Common myeloid progenitor, CD34-positive (primary cell): ENCODE results near the gene RIMOC1. TPM values are rescaled to one million over a fixed set of nuclear protein-coding genes. Genes with fewer than 3 reads are reported as not detected.

Source experiments
- CTCF ChIA-PET: fragments of 350-600 bp; sonication (Branson Sonifier 250); formaldehyde crosslinking; loops from one replicate; lab custom pipeline; 2021; ENCODE audit warnings: antibody characterized with exemption; lab: Charles Lee
- POLR2A ChIA-PET: fragments of 350-600 bp; sonication (Branson Sonifier 250); formaldehyde crosslinking; loops from one replicate; lab custom pipeline; 2021; ENCODE audit warnings: antibody characterized with exemption; lab: Charles Lee
- DNase-seq, 3 donors: peaks; one replicate each; pipeline versions ENCODE4 v3.0.0 to v3.0.0-alpha.2; 2013
- H3K27ac ChIP-seq, 2 experiments: 1 replicate in 1 of 2; 2 replicates in 1 of 2; pipeline ENCODE4 v1.7.0; 2013; ENCODE audit warnings: inconsistent platforms in 2 of 2, low read length in 2 of 2, mild to moderate bottlenecking in 2 of 2, low read depth in 1 of 2, moderate library complexity in 1 of 2; ENCODE audit not compliant: severe bottlenecking in 2 of 2, insufficient read depth in 1 of 2, poor library complexity in 1 of 2
- H3K27me3 ChIP-seq, 5 experiments: replicated peaks in 2 of 5; 1 replicate in 3 of 5; 2 replicates in 2 of 5; pipeline versions ENCODE4 v1.6.1 to v1.7.0; 2013; ENCODE audit warnings: low read length in 4 of 5, mild to moderate bottlenecking in 2 of 5, moderate library complexity in 2 of 5, inconsistent platforms in 1 of 5; ENCODE audit not compliant: insufficient read depth in 5 of 5, control insufficient read depth in 4 of 5
- H3K36me3 ChIP-seq, 4 experiments: 1 replicate in 2 of 4; 2 replicates in 2 of 4; pipeline versions ENCODE4 v1.6.1 to v1.7.0; 2013; ENCODE audit warnings: low read length in 3 of 4, control low read depth in 1 of 4, mild to moderate bottlenecking in 1 of 4; ENCODE audit not compliant: control insufficient read depth in 4 of 4, insufficient read depth in 4 of 4
- H3K4me1 ChIP-seq, 4 experiments: 1 replicate in 3 of 4; 2 replicates in 1 of 4; pipeline versions ENCODE4 v1.6.1 to v1.7.1; 2013; ENCODE audit warnings: low read length in 3 of 4, mild to moderate bottlenecking in 3 of 4, control low read depth in 1 of 4, inconsistent platforms in 1 of 4, moderate library complexity in 1 of 4; ENCODE audit not compliant: control insufficient read depth in 4 of 4, insufficient read depth in 4 of 4; ENCODE audit errors: control extremely low read depth in 1 of 4
- H3K4me3 ChIP-seq, 7 experiments: 1 replicate in 4 of 7; 2 replicates in 3 of 7; pipeline versions ENCODE4 v1.5.1 to v1.7.0; 2013; ENCODE audit warnings: mild to moderate bottlenecking in 7 of 7, low read length in 6 of 7, moderate library complexity in 6 of 7, inconsistent platforms in 2 of 7, low read depth in 2 of 7, control low read depth in 1 of 7; ENCODE audit not compliant: insufficient read depth in 4 of 7, control insufficient read depth in 1 of 7; ENCODE audit errors: extremely low read depth in 1 of 7
- H3K9me3 ChIP-seq, 5 experiments: 1 replicate in 4 of 5; 2 replicates in 1 of 5; pipeline versions ENCODE4 v1.6.1 to v1.7.1; 2013; ENCODE audit warnings: low read length in 4 of 5, mild to moderate bottlenecking in 2 of 5, inconsistent platforms in 1 of 5, low read depth in 1 of 5, moderate library complexity in 1 of 5; ENCODE audit not compliant: control insufficient read depth in 4 of 5, insufficient read depth in 2 of 5; ENCODE audit errors: control extremely low read depth in 1 of 5
- WGBS: methylation state at CpG from one replicate; pipeline ENCODE4 v1.1.5; 2013; ENCODE audit not compliant: insufficient coverage; 5-methylcytosine and 5-hydroxymethylcytosine counted together
- polyA plus RNA-seq: library from polyadenylated mRNA; unstranded; fragments of 120-200 nt; gene quantifications from one replicate; pipeline ENCODE4 v1.2.1, GENCODE V29; 2013

Gene RIMOC1, protein sequence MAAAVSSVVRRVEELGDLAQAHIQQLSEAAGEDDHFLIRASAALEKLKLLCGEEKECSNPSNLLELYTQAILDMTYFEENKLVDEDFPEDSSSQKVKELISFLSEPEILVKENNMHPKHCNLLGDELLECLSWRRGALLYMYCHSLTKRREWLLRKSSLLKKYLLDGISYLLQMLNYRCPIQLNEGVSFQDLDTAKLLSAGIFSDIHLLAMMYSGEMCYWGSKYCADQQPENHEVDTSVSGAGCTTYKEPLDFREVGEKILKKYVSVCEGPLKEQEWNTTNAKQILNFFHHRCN
- 12.3 TPM for polyA plus RNA-seq

DNA sequence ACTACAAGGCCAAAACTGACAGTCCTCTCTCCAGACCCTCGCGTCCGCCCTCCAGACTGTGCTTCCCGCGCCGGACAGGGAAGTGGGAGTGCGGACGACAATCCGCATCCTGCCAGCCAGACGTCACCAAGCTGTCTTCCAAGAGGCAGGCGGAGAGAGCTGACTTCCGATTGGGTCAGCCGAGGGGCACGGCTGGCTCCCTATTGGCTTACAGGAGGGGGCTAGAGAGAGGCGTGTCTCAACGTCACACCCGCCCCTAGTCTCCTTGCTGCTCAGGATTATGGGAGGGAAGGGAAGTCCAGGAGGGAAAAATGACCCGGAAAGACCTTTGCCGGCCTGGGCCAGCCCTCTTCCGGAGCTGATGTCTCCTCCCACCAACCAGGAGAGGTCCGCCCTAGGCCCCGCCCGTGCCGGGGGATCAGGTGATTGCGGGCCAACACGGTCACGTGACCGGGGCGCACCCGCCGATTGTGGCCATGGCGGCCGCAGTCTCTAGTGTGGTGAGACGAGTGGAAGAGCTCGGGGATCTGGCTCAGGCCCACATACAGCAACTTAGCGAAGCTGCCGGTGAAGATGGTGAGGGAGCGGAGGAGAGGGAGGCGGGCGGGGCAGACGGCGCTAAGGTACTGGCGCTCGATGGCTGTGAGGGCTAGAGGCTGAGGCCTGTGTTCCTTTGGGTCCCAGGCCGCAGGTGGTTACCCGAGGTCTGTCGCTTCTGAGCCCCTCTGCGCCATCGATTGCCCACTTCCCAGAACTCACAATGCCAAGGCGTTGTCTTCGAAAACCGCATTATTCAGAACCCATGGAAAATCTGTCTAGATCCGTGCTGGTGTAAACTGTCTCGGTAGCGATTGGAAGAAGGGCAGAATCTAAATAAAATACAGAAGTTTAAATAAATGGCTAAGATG is at the start of gene RIMOC1:
RIMOC1 (plus strand) TSS at position 453 of the 908 bp plus-strand sequence; CDS start at position 477, 24 bp downstream.
- Histone ChIP-seq H3K27me3 (peaks cover 0 to 2% (median 1%) of the 10 kb centered on the region in 5 experiments), H3K27ac (peak within 1 kb of the TSS; percentile 96 to 98), H3K9me3 (no peaks in the 10 kb centered on the region), H3K36me3 (peaks cover 9 to 17% (median 12%) of the 10 kb centered on the region in 4 experiments), H3K4me3 (peak within 1 kb of the TSS; percentile 78 to 98 (median 88)), H3K4me1 (peaks cover 10 to 22% (median 17%) of the 10 kb centered on the region in 4 experiments)
- DNase-seq, result peak; percentile 99
- under 1% methylated on average over 44 of the region's 55 CpGs for WGBS
- CTCF ChIA-PET, result interaction anchor here (0.8 to 1.5 kb wide), 7 partner anchors 10 to 48 kb away, joined by 3 to 6 read pairs (median 3); partner anchors contain the start of genes FBXO4 and OXCT1
- POLR2A ChIA-PET, result interaction anchor here (0.7 to 2.2 kb wide), 6 partner anchors 10 to 1410 kb away, joined by 3 to 18 read pairs (median 3); partner anchors contain the start of gene FBXO4

GRCh38 chr5:41856644-41857491 is 47.3 kb upstream of the RIMOC1 start:
- CTCF ChIA-PET, result interaction anchor here (0.8 to 5.4 kb wide), 21 partner anchors 9 to 951 kb away, joined by 3 to 62 read pairs (median 4); partner anchors contain the start of genes FBXO4 and RIMOC1
- H3K27me3 ChIP-seq, result no peaks in the 10 kb centered on the region
- 48% methylated on average over 4 of the region's 5 CpGs for WGBS
- no peak overlapping the region for H3K4me3 ChIP-seq
- H3K27ac ChIP-seq, result no peak overlapping the region
- no peaks in the 10 kb centered on the region for H3K4me1 ChIP-seq
- H3K36me3 ChIP-seq, result peaks cover 5 to 54% (median 35%) of the 10 kb centered on the region in 4 experiments
- DNase-seq, result peak; percentile 74 to 88 (median 78)
- no peaks in the 10 kb centered on the region for H3K9me3 ChIP-seq
- POLR2A ChIA-PET, result interaction anchor here (1.1 kb wide), 1 partner anchor 47 kb away, joined by 3 read pairs; the partner anchor contains the start of gene RIMOC1

GRCh38 chr5:41857989-41858388 is 46.2 kb upstream of the RIMOC1 start:
- POLR2A ChIA-PET, result no interaction called here
- Histone ChIP-seq H3K9me3 (no peaks in the 10 kb centered on the region), H3K27ac (no peak overlapping the region), H3K4me3 (no peak overlapping the region), H3K4me1 (no peaks in the 10 kb centered on the region), H3K27me3 (no peaks in the 10 kb centered on the region), H3K36me3 (peaks cover 5 to 44% (median 33%) of the 10 kb centered on the region in 4 experiments)
- DNase-seq, result no peak
- WGBS, result 100% methylated on average over 1 of the region's 1 CpG
- CTCF ChIA-PET, result interaction anchor here (0.9 to 5.4 kb wide), 8 partner anchors 8 to 950 kb away, joined by 3 to 62 read pairs (median 6); partner anchors contain the start of gene FBXO4

DNA sequence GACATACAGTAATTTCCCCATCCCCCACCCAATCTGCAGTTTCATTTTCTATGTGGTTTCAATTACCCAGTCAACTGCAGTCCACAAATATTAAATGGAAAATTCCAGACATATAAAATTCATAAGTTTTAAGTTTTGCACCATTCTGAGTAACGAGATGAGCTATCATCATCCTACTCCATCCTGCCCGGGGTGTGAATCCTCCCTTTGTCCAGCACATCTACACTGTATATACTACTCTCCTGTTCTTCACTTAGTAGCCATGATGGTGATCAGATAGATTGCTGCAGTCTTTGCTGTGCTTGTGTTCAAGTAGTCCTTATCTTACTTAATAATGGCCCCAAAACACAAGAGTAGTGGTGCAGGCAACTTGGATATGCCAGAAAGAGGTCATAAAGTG is 45.3 kb upstream of the RIMOC1 start:
- H3K27me3 ChIP-seq, result no peaks in the 10 kb centered on the region
- POLR2A ChIA-PET, result no interaction called here
- H3K4me3 ChIP-seq, result no peak overlapping the region
- no peak for DNase-seq
- no peak overlapping the region for H3K27ac ChIP-seq
- H3K9me3 ChIP-seq, result no peaks in the 10 kb centered on the region
- WGBS, result no CpG with 5 or more reads among the region's 2 CpGs
- H3K36me3 ChIP-seq, result peaks cover 3 to 35% (median 27%) of the 10 kb centered on the region in 4 experiments
- CTCF ChIA-PET, result interaction anchor here (2.0 to 5.4 kb wide), 2 partner anchors 66 to 198 kb away, joined by 4 to 62 read pairs; partner anchors contain the start of gene FBXO4
- no peaks in the 10 kb centered on the region for H3K4me1 ChIP-seq

- Histone ChIP-seq H3K27me3 (no peaks in the 10 kb centered on the region), H3K4me3 (no peak overlapping the region), H3K9me3 (no peaks in the 10 kb centered on the region), H3K4me1 (peaks cover 0 to 4% (median 2%) of the 10 kb centered on the region in 4 experiments), H3K36me3 (peaks cover 0 to 23% (median 11%) of the 10 kb centered on the region in 4 experiments), H3K27ac (no peak overlapping the region)
- no peak for DNase-seq
- CTCF ChIA-PET, result interaction anchor here (1.1 to 1.8 kb wide), 2 partner anchors 11 to 41 kb away, joined by 4 to 5 read pairs; partner anchors contain the start of gene RIMOC1
- POLR2A ChIA-PET, result no interaction called here
Measured at GRCh38 chr5:41863871-41864486, 40.2 kb upstream of the RIMOC1 start.
